Astrocyte (in vitro differentiated cells and primary cell): ENCODE data around the gene HOXA13.

Experiments used
- EZH2 ChIP-seq: IDR thresholded peaks from 2 replicates; pipeline ENCODE4 v1.6.1; 2012; ENCODE audit warnings: mild to moderate bottlenecking, low read length, inconsistent platforms; ENCODE audit not compliant: insufficient read depth
- TF ChIP-seq, protein P1 (sequence below): IDR thresholded peaks from 2 replicates; pipeline ENCODE4 v1.5.1; 2011; ENCODE audit warnings: low read depth, mild to moderate bottlenecking, inconsistent platforms, low read length, moderate library complexity; ENCODE audit not compliant: insufficient read depth

DNA sequence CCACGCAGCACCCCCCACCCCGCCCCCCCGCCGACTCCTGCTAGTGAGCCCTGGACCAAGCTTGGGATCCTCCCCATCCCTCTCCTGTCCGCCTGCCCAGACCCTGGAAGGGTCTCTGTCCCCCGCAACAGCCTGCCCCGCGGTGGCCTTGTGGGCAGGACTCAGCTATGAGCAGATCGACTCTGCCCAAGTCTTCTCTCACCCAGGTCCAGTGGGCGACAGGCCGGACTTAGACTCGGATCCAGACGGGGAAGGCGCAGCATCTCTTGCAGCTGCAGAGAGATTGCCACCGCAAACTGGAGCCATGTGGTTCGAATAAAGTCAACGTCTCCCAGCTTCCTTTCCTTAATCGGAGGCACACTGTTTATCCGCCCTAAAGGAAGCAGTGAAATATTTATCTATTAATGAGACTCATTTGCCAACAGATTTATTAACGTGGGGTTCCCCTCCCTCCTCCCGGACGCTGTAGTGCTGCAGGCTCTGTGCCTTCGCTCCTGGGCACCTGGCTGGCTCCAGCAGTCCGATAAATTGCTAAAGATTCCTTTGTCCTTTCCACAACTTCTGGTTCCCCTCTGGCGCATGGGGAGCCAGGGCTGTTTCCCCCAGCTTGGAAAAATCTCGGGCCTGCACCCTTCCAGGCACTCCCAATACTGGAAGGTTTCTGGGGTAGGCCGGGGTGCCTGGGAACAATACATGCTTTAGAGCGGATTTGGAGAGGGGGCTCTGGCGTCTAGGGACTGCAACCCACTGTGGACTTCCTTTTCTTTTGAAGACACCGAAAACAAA is 42.8 kb downstream of the HOXA13 start:
- TF ChIP-seq, protein P1, sequence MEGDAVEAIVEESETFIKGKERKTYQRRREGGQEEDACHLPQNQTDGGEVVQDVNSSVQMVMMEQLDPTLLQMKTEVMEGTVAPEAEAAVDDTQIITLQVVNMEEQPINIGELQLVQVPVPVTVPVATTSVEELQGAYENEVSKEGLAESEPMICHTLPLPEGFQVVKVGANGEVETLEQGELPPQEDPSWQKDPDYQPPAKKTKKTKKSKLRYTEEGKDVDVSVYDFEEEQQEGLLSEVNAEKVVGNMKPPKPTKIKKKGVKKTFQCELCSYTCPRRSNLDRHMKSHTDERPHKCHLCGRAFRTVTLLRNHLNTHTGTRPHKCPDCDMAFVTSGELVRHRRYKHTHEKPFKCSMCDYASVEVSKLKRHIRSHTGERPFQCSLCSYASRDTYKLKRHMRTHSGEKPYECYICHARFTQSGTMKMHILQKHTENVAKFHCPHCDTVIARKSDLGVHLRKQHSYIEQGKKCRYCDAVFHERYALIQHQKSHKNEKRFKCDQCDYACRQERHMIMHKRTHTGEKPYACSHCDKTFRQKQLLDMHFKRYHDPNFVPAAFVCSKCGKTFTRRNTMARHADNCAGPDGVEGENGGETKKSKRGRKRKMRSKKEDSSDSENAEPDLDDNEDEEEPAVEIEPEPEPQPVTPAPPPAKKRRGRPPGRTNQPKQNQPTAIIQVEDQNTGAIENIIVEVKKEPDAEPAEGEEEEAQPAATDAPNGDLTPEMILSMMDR, result no peak
- no peak for TF ChIP-seq EZH2
